GM06990 (cell line): Measurements from ENCODE around the gene CCDC159.
"Not testable (repeated sequence)": the region's sequence is repeated elsewhere in the genome, so short reads cannot be mapped to it uniquely, and the experiment has no call there.

Experiments used
- DNase-seq: peaks from one replicate; pipeline ENCODE4 v3.0.0-alpha.2; 2011; ENCODE audit not compliant: insufficient read length; ENCODE audit errors: extremely low read depth
- H3K27me3 ChIP-seq: replicated peaks from 2 replicates; pipeline ENCODE4 v1.6.0; 2011; ENCODE audit warnings: low read length; ENCODE audit not compliant: control insufficient read depth, insufficient read depth
- H3K36me3 ChIP-seq: 2 replicates; pipeline ENCODE4 v1.5.1; 2011; ENCODE audit warnings: low read length; ENCODE audit not compliant: control insufficient read depth, insufficient read depth
- H3K4me3 ChIP-seq: replicated peaks from 2 replicates; pipeline ENCODE4 v1.5.1; 2011; ENCODE audit warnings: low read depth, mild to moderate bottlenecking, control low read depth, low read length
- CTCF ChIP-seq: IDR thresholded peaks from 2 replicates; pipeline ENCODE4 v1.5.1; 2011; ENCODE audit warnings: low read length, control low read depth, mild to moderate bottlenecking, inconsistent platforms; ENCODE audit not compliant: insufficient read depth, poor library complexity, severe bottlenecking

The CCDC159 gene

GRCh38 chr19:11337080-11337479 is 9.2 kb upstream of the CCDC159 start:
- Histone ChIP-seq H3K27me3 (no peaks in the 10 kb centered on the region), H3K36me3 (peaks cover 9% of the 10 kb centered on the region), H3K4me3 (no peak overlapping the region)
- no peak for TF ChIP-seq CTCF
- no peak for DNase-seq

GRCh38 chr19:11338121-11338520 is 8.2 kb upstream of the CCDC159 start:
- TF ChIP-seq CTCF, result no peak
- Histone ChIP-seq H3K36me3 (peaks cover 10% of the 10 kb centered on the region), H3K27me3 (no peaks in the 10 kb centered on the region), H3K4me3 (no peak overlapping the region)
- DNase-seq, result no peak

GRCh38 chr19:11338569-11339253 is 7.6 kb upstream of the CCDC159 start:
- peak overlapping the region; percentile 79 for H3K4me3 ChIP-seq
- TF ChIP-seq CTCF, result no peak
- H3K27me3 ChIP-seq, result no peaks in the 10 kb centered on the region
- peaks cover 8% of the 10 kb centered on the region for H3K36me3 ChIP-seq
- no peak for DNase-seq

GRCh38 chr19:11339254-11340098 is 6.8 kb upstream of the CCDC159 start, which contains the start of gene RAB3D:
Gene RAB3D, minus strand, starts transcription at chr19:11339657. Its CDS starts 2,258 bp downstream, at chr19:11337399.
- peaks cover 8% of the 10 kb centered on the region for H3K36me3 ChIP-seq
- no peaks in the 10 kb centered on the region for H3K27me3 ChIP-seq
- peak within 1 kb of the TSS; percentile 79 for H3K4me3 ChIP-seq
- peak; percentile 86 for DNase-seq
- TF ChIP-seq CTCF, result no peak

- H3K27me3 ChIP-seq, DNase-seq, H3K36me3 ChIP-seq: not testable (repeated sequence)
- H3K4me3 ChIP-seq, result peak overlapping the region; percentile 79
Measured at GRCh38 chr19:11340099-11340467, 6.2 kb upstream of the CCDC159 start.

GRCh38 chr19:11342429-11342828 is 3.9 kb upstream of the CCDC159 start:
- no peaks in the 10 kb centered on the region for H3K27me3 ChIP-seq
- no peak overlapping the region for H3K4me3 ChIP-seq
- peaks cover 3% of the 10 kb centered on the region for H3K36me3 ChIP-seq
- DNase-seq, result no peak
- no peak for TF ChIP-seq CTCF
